Measurements from ENCODE around the gene FAM120A.

Gene FAM120A

DNA sequence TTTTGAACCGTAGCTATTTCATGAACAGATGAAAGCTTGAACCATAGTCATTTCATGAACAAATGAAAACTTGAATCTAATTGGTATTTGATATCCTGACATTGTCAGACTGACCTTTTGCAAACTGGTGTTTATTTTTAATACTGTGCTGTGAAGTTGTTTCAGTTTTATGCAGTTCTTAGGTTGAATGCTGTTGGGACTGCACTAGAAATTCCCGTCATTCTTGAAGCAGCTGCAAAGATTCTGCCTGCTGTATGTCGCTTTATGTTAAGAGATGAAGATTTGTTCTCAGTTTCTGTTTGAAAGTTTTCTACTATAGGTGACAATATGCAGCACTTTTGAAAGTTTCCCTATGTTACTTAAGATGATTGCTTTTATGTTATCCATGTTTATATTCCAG is 24.4 kb downstream of the FAM120A start:
- H3K4me3 ChIP-seq (ENCODE audit: low read depth, low read length), result no peak overlapping the region
- TF ChIP-seq, protein P1, sequence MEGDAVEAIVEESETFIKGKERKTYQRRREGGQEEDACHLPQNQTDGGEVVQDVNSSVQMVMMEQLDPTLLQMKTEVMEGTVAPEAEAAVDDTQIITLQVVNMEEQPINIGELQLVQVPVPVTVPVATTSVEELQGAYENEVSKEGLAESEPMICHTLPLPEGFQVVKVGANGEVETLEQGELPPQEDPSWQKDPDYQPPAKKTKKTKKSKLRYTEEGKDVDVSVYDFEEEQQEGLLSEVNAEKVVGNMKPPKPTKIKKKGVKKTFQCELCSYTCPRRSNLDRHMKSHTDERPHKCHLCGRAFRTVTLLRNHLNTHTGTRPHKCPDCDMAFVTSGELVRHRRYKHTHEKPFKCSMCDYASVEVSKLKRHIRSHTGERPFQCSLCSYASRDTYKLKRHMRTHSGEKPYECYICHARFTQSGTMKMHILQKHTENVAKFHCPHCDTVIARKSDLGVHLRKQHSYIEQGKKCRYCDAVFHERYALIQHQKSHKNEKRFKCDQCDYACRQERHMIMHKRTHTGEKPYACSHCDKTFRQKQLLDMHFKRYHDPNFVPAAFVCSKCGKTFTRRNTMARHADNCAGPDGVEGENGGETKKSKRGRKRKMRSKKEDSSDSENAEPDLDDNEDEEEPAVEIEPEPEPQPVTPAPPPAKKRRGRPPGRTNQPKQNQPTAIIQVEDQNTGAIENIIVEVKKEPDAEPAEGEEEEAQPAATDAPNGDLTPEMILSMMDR (IDR thresholded peaks at IDR 0.05; ENCODE audit: low read depth, low read length), result no peak
- in situ Hi-C loops (cut with HindIII; ENCODE audit: low sequenced_read_pairs), result no loop called here
- no peak for DNase-seq (ENCODE audit: low read depth, low spot score)

DNA sequence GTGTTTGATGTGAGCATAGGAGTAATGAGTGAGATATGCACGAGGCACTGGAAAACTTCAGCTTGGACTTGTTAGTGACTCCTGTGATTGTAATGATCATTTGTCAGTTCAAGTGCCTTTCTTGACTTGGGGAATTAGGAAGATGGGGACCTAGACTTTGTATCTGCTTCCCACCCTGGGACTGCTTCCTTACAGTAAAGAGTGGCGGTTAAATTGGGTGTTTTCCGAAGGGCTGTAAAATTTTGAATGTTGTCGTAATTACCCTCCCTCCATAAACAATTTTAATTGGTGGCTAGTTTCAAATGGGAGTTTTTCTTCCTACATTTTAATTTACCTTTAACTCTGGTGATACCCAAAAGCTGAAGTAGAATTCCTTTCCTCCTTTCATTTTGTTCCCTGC is 25.4 kb downstream of the FAM120A start:
- no peak overlapping the region for H3K4me3 ChIP-seq (ENCODE audit: low read depth, low read length)
- TF ChIP-seq, protein P1 (IDR thresholded peaks at IDR 0.05; ENCODE audit: low read depth, low read length), result no peak
- DNase-seq (ENCODE audit: low read depth, low spot score), result no peak
- in situ Hi-C loops (cut with HindIII; ENCODE audit: low sequenced_read_pairs), result no loop called here

DNA sequence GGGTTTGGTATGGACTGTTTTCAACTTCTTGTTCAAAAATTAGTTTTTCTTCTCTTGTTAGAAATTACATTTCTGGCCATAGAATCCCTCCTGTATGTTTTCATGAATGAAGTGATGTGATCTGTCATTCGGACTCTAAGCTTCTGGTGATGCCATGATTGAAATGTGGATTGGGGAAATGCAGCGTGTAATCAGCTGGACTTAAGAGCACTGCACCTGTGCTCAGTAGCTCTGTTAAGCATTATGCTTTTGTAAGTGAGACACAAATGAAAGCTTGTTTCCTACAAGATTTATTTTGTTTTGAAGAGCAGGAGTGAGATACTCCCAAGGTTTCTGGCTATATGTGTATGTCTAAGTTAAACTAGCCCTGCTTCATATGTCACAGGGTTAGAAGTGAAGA is 25.9 kb downstream of the FAM120A start:
- in situ Hi-C loops (cut with HindIII; ENCODE audit: low sequenced_read_pairs), result no loop called here
- TF ChIP-seq, protein P1 (IDR thresholded peaks at IDR 0.05; ENCODE audit: low read depth, low read length), result no peak
- no peak overlapping the region for H3K4me3 ChIP-seq (ENCODE audit: low read depth, low read length)
- DNase-seq (ENCODE audit: low read depth, low spot score), result no peak

DNA sequence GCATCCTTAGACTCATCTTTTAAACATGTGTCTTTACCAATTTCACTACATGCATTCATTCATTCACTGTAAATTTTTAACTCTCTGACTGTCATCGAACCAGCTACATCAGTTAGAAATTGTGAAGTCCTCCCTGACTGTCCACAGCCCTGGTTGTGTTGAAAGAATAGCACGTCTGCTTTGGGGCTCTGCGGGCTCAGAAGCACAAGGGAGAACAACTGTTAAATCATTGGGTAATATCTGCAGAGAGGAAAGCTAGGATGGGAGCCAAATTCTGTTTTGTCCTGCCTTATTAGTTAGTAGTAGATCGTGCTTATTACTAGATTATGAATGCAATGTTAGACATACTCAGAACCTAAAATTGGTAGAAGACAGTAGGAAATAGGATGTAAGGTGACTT is 28.2 kb downstream of the FAM120A start:
- DNase-seq (ENCODE audit: low read depth, low spot score), result no peak
- in situ Hi-C loops (cut with HindIII; ENCODE audit: low sequenced_read_pairs), result no loop called here
- TF ChIP-seq, protein P1 (IDR thresholded peaks at IDR 0.05; ENCODE audit: low read depth, low read length), result no peak
- H3K4me3 ChIP-seq (ENCODE audit: low read depth, low read length), result no peak overlapping the region

DNA sequence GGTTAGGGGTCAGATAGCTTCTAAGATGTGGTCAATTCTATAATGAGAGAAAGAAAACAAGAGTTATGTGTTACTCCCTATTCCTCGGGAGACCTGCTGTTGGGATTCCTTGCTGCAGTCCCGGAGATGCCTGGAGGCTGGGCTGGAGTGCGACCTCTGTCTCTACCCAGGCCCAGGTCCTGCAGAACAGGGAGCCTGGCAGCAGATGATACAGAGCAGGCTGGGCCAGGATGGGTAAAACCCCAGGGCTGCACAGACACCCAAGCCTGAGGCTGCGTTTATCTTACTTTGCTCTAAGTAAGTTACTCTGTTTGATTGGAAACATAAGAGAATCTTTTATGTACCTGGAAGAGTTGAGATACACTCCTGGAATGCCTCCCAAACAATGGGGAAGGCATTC is 28.8 kb downstream of the FAM120A start:
- DNase-seq (ENCODE audit: low read depth, low spot score), result no peak
- H3K4me3 ChIP-seq (ENCODE audit: low read depth, low read length), result no peak overlapping the region
- TF ChIP-seq, protein P1 (IDR thresholded peaks at IDR 0.05; ENCODE audit: low read depth, low read length), result no peak
- in situ Hi-C loops (cut with HindIII; ENCODE audit: low sequenced_read_pairs), result no loop called here

DNA sequence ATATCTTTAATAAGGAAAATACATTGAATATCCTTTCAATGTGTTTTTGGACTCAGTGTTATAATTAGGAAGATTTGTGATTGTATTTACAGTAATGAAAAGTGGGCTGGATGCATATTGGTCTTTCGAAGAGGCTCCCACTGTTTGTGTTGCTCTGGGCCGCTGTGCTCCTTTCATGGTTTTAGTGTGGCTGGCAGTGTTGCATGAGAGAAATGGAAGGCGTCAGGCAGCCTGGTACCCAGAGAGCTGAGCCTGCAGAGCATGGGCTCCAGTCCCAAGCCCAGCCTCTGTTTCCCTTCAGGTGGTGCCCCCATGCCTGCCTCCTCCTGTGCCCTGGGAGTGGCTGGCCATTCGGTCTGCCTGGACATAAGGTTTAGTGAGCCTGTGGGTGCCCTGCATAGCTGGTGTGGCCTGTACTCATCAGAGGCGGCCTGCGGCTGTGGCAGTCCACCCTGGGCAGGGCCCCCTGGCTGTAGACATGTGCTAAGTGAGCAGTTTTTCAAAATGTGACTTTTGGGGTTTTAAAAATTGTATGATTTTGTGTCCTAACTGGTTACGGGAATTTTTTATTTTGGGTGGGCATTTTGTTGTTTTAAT is 29.3 kb downstream of the FAM120A start:
- no peak overlapping the region for H3K4me3 ChIP-seq (ENCODE audit: low read depth, low read length)
- TF ChIP-seq, protein P1 (IDR thresholded peaks at IDR 0.05; ENCODE audit: low read depth, low read length), result no peak
- DNase-seq (ENCODE audit: low read depth, low spot score), result no peak
- in situ Hi-C loops (cut with HindIII; ENCODE audit: low sequenced_read_pairs), result no loop called here

DNA sequence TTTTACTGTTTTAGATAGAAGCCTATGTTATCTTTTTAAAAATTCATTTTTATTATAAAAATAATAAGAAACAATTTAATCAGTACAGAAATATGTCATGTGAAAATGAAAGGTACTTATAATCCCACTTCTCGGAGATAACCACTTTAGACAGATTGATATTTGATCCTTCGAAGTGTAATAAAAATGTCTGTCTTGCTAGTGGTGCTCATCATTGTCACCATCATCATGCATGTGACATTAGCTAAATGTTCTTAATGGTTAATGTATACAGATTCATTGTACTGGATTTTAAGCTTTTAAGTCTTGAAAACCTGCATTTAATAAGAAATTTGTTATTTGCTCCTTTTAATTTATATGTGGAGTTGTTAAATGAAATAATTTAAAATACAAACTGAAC is 32.0 kb downstream of the FAM120A start:
- no peak overlapping the region for H3K4me3 ChIP-seq (ENCODE audit: low read depth, low read length)
- in situ Hi-C loops (cut with HindIII; ENCODE audit: low sequenced_read_pairs), result no loop called here
- DNase-seq (ENCODE audit: low read depth, low spot score), result no peak
- TF ChIP-seq, protein P1 (IDR thresholded peaks at IDR 0.05; ENCODE audit: low read depth, low read length), result no peak
